GM18498 (cell line): ENCODE data around the gene CCDC69.
"Not testable (repeated sequence)": the region's sequence is repeated elsewhere in the genome, so short reads cannot be mapped to it uniquely, and the experiment has no call there.

Experiments
- ATAC-seq: cut with Tn5 transposase; IDR thresholded peaks from one replicate; pipeline ENCODE4 v1.9.1; 2021; ENCODE audit warnings: mild to moderate bottlenecking, moderate library complexity; ENCODE audit not compliant: unreplicated experiment

CCDC69 gene

DNA sequence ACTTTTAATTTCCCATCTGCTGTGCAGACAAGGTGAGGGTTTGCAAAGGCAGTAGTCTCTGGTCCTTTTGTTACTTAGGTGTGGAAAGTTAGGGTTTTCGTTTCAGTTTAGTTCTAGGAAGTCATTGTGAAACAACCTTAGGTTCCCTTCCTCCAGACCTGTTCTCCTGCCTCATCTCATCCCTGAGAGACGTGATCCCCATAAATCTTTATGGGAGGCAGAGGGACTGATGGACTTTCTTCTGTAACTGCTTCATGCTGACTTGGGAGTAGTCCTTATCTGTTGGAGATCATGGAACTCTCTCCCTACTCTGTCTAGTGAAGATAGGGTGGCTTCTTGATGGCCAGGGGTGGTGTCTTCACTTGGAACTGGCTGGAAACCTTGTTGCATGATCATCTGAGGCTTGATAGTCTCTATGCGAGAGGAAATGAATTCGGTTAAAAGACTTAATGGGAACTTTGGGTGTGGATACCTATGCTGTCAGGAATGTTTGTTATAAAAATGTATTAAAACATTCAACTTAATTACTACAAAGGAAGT, 21.9 kb upstream of the CCDC69 start:
- ATAC-seq = no peak

- no peak for ATAC-seq
Observed at GRCh38 chr5:151244206-151244605, 20.3 kb upstream of the CCDC69 start.

GRCh38 chr5:151243564-151243963, 19.7 kb upstream of the CCDC69 start:
- no peak for ATAC-seq

GRCh38 chr5:151243127-151243526, 19.2 kb upstream of the CCDC69 start:
- ATAC-seq = no peak

DNA sequence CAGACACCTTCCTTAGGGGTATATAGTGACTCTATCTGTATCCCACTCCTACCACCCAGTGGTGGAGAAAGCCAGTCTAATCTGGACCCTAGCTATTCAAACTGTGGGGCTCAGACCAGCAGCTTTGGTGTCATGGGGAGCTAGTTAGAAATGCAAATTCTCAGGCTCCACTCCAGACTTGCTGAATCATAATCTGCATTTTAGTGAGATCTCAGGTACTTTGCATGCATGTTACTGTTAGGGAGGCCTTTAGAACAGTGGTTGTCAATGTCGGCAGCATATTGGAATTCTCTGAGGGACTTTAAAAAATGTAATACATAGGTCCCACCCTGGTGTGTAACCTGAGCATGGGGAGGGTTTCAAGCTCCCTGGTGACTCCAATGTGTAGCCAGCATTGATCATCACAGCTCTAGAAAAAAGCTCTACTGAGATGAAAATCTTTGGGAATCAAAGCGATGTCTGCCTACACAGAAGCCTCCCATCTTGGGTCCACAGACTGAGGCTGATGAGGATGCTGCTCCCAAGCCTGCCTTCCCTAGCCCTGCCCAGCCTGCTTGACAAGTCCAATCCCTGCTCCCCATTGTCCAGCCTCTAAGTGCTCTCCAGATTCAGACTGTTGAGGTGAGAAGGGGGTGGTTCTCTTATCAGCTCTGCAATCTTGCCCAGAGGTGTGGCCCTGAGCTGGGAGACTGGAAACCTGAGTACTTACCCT, 17.2 kb upstream of the CCDC69 start:
- ATAC-seq = no peak

- not testable (repeated sequence) for ATAC-seq
Observed at GRCh38 chr5:151240268-151240835, 16.5 kb upstream of the CCDC69 start.

DNA sequence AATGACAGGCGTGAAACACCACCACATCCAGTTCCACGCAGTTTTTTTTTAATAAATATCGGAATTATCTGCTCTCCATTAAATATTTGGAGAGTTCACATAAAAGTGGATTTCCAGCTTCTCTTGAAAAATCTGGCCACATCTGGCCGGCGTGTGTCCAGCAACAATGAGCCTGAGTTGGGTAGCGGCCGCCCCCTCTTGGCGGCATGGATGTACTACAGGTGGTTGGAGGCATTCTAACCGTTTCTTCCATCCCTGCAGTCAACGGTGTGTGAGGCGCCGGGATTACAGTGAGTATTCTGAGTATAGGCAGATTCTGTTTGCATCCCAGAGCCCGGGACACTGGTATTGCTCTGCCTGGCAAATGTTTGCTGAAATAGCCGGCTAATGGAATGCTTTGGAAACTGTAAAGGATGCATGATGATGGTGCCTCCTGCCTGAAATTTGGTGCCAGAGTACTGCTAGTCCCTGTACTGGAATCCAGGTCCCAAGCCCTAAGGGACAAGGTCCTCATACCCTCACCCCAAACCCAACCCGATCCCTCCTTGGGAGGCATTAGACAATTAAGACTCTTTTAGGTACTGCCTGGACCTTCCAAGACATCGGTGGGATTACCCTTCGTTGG, 15.5 kb upstream of the CCDC69 start:
- ATAC-seq = peak; percentile 33

- peak; percentile 27 for ATAC-seq
Observed at GRCh38 chr5:151238303-151238741, 14.4 kb upstream of the CCDC69 start.

- no peak for ATAC-seq
Observed at GRCh38 chr5:151237685-151238084, 13.8 kb upstream of the CCDC69 start.

DNA sequence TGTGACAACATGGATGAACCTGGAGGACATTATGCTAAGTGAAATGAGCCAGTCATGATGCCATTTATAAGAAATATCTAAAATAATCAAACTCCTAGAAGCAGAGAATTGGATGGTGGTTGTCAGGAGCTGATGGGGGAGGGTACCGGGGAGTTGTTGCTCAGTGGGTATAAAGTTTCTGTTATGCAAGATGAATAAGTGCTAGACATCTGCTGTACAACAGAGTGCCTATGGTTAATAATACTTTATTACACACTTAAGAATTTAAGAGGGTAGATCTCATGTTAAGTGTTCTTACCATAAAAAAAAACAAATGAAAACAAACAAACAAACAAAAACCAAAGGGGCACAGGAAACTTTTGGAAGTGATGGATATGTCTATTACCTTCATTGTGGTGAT, 13.0 kb upstream of the CCDC69 start:
- no peak for ATAC-seq

DNA sequence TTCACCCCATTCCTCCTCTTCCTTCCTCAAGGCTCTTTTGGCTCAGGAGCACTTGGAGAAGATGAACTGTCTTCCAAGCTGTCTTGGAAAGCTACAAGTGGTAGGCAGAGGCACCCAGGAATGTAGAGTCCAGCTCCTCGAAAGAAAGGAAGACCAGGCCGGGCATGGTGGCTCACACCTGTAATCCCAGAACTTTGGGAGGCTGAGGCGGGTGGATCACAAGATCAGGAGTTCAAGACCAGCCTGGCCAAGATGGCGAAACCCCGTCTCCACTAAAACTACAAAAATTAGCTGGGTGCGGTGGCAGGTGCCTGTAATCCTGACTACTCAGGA, 11.3 kb upstream of the CCDC69 start:
- not testable (repeated sequence) for ATAC-seq

DNA sequence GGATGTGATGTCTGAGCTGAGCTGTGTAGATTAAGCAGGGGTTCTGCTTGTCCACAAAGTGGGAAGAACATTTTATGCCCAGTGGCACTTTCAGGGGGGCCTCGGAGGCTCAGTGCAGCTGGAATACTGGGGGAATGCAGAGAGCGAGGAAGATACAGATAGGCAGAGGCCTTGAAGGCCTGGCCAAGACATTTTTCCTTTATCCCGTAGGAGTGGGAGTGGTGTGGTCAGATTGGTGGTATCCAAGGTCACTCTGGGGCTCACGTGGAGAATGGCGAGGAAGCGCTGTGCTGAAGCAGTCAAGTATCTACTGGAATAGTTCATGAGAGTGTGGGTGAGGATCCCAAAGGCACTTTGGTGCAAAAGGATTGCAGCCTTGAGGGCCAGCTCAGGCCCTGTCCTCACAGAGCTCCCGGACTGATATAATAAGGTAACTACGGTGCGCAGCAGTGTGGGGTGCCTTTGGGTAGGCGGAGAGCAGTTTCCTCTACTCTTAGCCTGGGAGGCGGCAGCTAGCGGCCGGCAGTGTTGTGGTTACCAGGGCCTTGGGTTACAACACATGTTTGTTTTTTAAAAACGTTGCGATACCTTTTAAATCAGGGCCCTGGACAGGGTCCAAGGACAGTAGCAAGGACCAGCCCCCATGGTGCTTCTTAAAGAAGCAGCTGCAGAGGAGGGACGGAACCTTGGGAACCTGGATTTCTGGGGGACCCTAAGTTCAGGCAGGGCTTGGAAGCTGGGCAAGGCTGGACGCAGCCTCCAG, 10.8 kb upstream of the CCDC69 start:
- ATAC-seq = peak; percentile 76

- peak; percentile 73 for ATAC-seq
Observed at GRCh38 chr5:151233616-151234085, 9.8 kb upstream of the CCDC69 start.

DNA sequence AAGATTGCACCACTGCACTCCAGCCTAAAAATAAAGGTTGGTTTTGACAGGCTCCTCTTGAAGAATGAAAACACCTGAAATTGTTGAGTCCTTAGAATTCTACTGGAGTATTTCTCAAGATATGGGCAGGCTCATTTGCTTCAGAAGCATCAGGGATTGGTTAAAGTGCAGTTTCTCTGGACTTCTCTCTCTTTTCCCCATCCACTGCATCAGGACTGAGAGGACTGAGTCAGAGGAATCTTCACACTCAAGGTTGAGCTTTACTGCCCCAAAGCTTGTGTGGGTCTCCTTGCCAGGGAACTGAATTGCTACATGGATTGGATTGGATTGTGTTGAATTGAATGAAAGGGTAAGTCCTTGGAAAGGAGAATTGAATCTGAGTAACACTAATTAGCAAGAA, 7.5 kb upstream of the CCDC69 start:
- no peak for ATAC-seq

DNA sequence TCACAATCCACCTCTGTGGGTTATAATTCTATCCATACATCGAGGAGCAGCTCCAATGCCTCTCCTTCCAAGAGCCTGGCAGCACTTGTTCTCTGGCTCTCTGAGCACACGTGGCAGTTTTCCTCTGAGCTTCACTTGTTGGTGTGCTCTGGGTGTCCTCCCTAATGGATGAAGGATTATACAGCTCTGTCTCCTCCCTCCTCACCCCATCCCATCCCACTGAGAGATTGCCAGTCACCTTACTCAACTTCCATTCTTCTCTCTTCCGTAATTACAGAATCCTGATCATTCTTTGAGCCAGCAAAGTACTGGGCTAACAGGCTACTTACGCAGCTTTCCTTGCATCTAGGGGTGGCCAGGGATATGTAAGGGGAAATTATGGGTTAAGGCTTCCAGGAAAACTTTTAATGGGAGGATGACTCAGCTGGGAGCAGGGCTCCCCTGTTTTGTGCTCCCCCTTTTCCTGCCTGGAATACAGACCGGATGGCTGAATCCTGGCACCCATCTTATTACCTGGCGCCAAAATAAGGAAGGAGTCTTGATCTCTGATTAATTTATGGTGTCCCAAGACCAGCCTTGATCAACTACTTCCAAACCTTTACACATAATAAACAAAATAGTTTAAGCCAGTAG, 6.3 kb upstream of the CCDC69 start:
- no peak for ATAC-seq

- no peak for ATAC-seq
Observed at GRCh38 chr5:151228986-151229385, 5.1 kb upstream of the CCDC69 start.

GRCh38 chr5:151227918-151228447, 4.1 kb upstream of the CCDC69 start:
- no peak for ATAC-seq

DNA sequence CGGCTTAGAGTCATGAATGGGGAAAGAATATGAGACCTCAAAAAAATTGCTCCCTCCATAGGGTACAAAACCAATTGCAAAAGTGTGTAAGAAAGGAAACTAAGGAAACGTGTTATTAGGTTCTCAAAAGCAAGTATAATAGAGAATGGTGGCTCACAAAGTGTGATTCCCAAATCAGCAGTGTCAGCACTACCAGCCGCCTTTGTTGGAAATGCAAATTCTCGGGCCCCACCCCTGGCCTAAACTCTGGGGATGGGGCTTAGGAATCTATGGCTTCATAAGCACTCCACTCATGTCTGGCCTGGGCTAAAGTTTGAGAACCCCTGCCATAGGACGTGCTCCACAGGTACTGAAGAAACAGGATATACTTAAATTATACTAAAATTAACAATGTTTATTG, 1.6 kb upstream of the CCDC69 start:
- no peak for ATAC-seq

DNA sequence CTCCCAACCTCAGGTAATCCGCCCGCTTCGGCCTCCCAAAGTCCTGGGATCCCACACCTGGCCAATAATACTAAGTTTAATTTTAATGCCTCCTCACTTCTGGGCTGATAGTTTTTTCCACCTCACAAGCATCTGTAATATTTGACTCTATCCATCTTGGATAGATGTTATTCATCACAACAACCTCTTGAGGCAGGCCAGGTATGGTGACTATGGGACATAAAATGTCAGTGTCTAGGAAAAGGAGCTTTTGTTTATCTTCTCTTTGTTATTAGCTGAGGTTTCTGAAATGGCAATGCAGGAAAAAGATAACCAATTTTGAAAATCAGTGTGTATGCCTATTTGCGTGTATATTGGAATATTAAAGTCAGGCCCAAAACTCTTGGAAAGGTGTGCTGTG, 1.2 kb upstream of the CCDC69 start:
- ATAC-seq = no peak

DNA sequence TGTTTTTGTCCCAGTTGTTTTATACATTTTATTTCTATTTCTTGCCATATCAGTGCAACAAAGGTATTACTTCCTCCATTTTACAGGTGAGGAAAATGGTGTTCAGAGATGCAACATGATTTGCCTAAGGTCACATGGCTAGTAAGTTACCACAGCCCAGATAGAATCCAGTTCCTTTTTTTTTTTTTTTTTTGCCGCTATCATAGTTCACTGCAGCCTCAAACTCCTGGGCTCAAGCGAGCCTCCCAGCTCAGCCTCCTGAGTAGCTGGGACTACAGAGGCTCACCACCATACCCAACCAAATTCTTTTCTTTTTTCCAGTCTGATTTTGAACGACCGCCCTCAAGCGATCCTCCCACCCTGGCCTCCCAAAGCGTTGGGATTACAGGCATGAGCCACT, 480 bp upstream of the CCDC69 start:
- no peak for ATAC-seq
